HUES48 (cell line): ENCODE data around the gene B4GALT1.

Experiments
- H3K27ac ChIP-seq: one replicate; pipeline ENCODE4 v1.7.0; 2013; ENCODE audit warnings: low read depth, low read length, inconsistent platforms
- H3K27me3 ChIP-seq: 2 replicates; pipeline ENCODE4 v1.6.1; 2013; ENCODE audit warnings: mild to moderate bottlenecking, low read length; ENCODE audit not compliant: control insufficient read depth, insufficient read depth
- H3K36me3 ChIP-seq: 2 replicates; pipeline ENCODE4 v1.6.1; 2013; ENCODE audit warnings: low read length; ENCODE audit not compliant: control insufficient read depth, insufficient read depth
- H3K4me1 ChIP-seq: 2 replicates; pipeline ENCODE4 v1.6.1; 2013; ENCODE audit warnings: mild to moderate bottlenecking, low read length; ENCODE audit not compliant: control insufficient read depth, insufficient read depth
- H3K4me3 ChIP-seq: 2 replicates; pipeline ENCODE4 v1.5.1; 2013; ENCODE audit warnings: mild to moderate bottlenecking, low read depth, low read length
- H3K9ac ChIP-seq: 2 replicates; pipeline ENCODE4 v1.6.1; 2013; ENCODE audit warnings: mild to moderate bottlenecking, low read depth, low read length, moderate library complexity
- H3K9me3 ChIP-seq: 2 replicates; pipeline ENCODE4 v1.6.1; 2013; ENCODE audit warnings: low read length; ENCODE audit not compliant: control insufficient read depth, insufficient read depth

Gene B4GALT1

DNA sequence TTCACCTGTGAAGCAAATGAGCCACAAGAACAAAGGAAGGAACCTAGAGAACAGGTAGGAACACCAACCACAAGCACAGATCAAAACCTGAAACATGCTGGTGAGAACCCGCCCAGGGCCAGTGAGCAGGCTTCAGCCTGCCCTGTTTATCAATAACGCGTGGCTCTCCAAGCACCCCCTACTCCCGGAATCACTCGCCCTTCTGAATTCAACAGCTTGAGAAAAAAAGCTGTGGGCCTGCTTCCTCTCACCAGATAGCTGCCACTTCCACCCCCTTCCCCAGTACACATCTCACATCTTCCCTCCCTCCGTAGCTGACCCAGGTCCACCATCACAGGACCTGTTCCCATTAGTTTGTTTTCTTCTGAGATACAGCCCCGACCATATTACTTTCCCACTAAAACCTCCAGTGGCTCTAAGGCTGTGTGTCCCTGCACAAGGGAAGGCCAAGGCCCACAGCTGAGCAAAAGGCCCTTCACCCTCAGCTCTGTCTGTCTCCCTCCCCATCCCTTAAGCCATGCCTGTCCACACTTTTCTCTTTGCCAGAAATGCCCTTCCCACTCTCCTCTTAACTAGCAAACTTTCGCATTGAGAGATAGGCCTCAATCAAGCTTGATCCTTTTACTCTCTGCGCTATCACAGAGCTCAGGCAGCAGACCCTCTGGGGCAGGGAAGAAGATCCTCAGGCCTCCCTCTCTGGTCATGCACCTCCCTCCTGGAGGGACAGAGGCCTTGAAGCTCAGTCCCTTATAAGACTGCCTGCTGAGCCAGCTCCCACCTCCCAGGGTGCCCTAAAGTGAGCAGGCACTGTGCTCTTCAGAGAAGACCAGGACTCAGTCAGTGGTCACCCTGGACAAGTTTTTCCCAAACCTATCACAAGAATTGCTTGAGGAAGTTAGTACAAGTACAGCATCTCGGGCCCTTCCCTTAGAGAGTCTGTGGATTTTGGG lies 30.1 kb downstream of the B4GALT1 start:
- no peak overlapping the region for H3K27ac ChIP-seq
- no peak overlapping the region for H3K4me3 ChIP-seq
- H3K9me3 ChIP-seq: no peaks in the 10 kb centered on the region
- H3K36me3 ChIP-seq: no peaks in the 10 kb centered on the region
- no peak overlapping the region for H3K9ac ChIP-seq
- H3K27me3 ChIP-seq: no peaks in the 10 kb centered on the region
- H3K4me1 ChIP-seq: 0 out of 2 replicates have a peak, but pooled peaks cover 5% of the 10 kb centered on the region

DNA sequence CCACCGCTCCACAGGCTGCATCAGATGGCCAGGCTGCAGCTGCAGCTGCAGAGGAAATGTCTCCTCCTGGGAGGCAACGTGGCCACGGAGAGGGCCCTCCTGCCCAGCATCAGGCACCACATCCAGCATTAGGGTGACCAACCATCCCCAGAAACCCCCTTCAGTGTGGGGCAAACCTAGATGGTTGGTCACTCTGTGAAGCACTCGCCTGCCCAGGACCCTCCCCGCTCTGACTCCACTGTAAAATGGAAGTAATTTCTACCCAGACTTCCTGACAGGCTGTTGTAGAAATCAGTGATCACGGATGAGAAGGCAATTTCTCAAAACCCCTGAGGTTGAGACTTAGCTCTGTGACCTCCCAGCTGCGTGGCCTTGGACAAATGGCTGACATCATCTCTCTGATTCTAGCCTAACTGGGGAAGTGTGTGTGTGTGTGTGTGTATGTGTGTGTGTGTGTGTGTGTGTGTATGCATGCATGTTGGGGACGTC lies 31.6 kb downstream of the B4GALT1 start:
- no peak overlapping the region for H3K4me3 ChIP-seq
- H3K27me3 ChIP-seq: no peaks in the 10 kb centered on the region
- no peaks in the 10 kb centered on the region for H3K36me3 ChIP-seq
- H3K4me1 ChIP-seq: 0 out of 2 replicates have a peak, but pooled peaks cover under 1% of the 10 kb centered on the region
- H3K27ac ChIP-seq: no peak overlapping the region
- H3K9me3 ChIP-seq: no peaks in the 10 kb centered on the region
- H3K9ac ChIP-seq: no peak overlapping the region

DNA sequence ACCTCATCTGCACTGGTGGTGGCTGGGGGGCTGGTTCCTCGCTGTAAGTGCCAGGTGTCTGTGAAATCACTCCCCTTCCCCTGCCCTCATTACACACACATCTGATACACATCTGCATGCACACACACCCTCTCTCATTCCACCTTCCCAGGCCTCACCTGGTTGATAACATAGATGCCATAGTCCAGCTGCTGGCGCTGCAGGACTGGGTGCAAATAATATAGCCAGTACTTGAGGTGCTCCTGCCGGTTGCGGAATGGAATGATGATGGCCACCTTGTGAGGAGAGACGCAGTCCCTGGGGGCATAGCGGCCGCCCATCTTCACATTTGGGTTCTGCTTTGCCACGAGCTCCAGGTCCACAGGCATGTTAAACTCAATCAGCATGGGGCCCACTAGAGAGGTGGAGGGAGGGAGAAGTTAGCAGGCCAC lies 32.1 kb downstream of the B4GALT1 start:
- Histone ChIP-seq H3K9ac (no peak overlapping the region), H3K36me3 (no peaks in the 10 kb centered on the region), H3K4me1 (no peaks in the 10 kb centered on the region)

DNA sequence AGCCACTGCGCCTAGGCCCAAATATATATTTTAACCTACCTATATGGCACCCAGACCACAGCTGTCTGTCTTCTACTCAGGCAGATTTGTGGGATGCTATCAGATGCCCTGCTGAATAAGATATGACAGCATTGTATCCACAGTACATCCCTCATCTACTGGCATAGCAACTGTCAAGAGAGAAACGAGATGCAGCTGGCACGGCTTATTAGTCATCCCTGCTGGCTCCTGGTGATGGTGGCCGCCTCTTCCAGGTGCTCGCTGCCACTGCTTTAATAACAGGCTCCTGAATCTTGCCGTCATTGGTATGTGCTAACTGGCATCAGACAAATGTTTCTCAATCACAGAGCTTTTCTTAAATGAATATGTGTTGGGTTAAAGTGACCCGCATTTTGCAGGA lies 34.0 kb downstream of the B4GALT1 start:
- Histone ChIP-seq H3K27me3 (no peaks in the 10 kb centered on the region), H3K4me1 (no peaks in the 10 kb centered on the region), H3K36me3 (0 out of 2 replicates have a peak, but pooled peaks cover 2% of the 10 kb centered on the region), H3K27ac (no peak overlapping the region), H3K9me3 (no peaks in the 10 kb centered on the region), H3K9ac (no peak overlapping the region), H3K4me3 (no peak overlapping the region)

More for the DNA sequence above, 32.1 kb downstream of the B4GALT1 start:
- Histone ChIP-seq H3K27me3 (no peaks in the 10 kb centered on the region), H3K4me3 (no peak overlapping the region), H3K27ac (no peak overlapping the region), H3K9me3 (no peaks in the 10 kb centered on the region)

DNA sequence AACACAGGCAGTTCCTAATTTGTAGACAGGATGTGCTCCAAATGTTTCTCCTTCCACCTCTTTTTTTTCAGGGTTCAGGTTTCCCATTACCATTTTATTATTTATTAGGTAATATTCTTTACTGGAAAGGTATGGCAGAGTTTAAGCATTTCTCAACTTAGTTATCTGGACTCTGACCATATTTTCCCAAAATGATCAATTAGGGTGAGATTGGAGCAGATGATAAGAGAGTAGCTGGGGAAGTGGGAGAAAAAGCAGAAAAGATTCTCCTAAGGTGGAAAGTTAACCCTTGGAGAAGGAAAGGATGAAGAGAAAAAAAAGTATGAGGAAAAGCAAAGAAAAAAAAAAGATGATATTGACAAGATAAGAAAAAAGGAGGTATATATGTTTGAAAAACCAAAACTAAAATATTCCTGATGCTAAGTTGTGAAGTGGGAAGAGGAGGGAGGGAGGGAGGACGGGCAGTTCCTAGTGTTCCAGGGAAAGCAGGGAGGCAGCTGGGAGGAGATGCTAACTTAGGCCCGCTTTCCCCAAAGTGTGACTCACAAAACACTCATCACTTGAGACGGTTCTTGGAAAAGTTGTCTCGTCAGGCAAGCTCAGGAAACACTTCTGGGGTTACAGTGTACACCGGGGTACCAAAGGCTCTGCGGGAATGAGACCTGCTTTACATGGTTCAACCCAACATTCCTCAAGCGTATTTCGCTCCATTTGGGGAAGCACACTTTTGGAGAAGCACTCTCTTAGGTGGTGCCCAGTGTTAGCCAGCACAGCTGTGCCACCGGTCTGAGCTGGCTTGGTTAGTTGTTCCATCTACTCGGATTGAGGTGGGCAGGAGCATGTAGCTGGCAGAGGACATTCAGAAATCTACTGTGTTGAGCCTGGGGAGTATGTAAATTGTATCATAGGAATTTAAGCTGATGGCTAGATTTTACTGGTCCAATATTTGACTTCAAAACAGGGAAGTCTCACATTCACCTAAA lies 35.1 kb downstream of the B4GALT1 start:
- Histone ChIP-seq H3K4me1 (no peaks in the 10 kb centered on the region), H3K4me3 (no peak overlapping the region), H3K27ac (no peak overlapping the region), H3K9me3 (no peaks in the 10 kb centered on the region), H3K9ac (no peak overlapping the region), H3K27me3 (no peaks in the 10 kb centered on the region), H3K36me3 (0 out of 2 replicates have a peak, but pooled peaks cover 2% of the 10 kb centered on the region)

DNA sequence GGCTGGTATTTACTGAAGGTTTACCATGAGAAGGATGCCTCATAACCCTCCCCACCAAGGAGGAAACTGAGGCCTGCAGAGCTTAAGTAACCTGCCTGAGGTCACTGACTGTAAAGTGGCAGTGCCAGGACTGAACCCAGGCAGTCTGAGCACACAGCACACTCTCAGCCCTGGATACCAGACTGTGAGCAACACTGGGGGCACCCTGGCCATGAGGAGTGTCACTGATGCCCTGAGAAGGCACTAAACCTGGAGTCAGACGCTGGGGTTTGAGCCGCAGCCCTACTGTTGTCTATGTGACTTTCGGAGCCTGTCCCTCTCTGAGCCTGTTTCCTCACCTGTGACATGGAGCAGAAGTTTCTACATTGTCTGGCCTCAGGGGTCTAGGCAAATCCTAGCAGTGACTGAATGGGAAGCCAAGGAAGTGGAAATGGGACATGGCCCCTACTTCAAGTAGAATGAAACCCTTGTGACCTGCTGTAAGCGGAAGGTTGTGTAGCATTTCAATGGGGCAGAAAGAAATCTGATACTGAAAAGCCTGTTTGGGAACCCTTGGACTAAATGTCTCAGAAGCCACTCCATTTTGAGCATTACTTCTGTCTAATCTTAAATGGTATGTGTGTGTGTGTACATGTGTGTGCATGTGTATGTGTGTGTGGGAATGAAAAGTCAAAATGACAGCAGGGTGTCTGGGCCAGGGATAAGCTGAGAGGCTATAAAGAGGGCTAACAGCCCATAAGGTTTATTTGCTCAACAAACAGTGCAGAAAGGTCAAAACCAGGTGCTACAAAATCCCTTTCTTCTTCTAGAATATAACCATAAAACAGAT lies 36.0 kb downstream of the B4GALT1 start:
- Histone ChIP-seq H3K36me3 (0 out of 2 replicates have a peak, but pooled peaks cover 2% of the 10 kb centered on the region), H3K4me3 (no peak overlapping the region), H3K27me3 (no peaks in the 10 kb centered on the region), H3K4me1 (peaks cover 3% of the 10 kb centered on the region; the same call in 1 of the 2 replicates), H3K9me3 (no peaks in the 10 kb centered on the region), H3K9ac (no peak overlapping the region), H3K27ac (no peak overlapping the region)

DNA sequence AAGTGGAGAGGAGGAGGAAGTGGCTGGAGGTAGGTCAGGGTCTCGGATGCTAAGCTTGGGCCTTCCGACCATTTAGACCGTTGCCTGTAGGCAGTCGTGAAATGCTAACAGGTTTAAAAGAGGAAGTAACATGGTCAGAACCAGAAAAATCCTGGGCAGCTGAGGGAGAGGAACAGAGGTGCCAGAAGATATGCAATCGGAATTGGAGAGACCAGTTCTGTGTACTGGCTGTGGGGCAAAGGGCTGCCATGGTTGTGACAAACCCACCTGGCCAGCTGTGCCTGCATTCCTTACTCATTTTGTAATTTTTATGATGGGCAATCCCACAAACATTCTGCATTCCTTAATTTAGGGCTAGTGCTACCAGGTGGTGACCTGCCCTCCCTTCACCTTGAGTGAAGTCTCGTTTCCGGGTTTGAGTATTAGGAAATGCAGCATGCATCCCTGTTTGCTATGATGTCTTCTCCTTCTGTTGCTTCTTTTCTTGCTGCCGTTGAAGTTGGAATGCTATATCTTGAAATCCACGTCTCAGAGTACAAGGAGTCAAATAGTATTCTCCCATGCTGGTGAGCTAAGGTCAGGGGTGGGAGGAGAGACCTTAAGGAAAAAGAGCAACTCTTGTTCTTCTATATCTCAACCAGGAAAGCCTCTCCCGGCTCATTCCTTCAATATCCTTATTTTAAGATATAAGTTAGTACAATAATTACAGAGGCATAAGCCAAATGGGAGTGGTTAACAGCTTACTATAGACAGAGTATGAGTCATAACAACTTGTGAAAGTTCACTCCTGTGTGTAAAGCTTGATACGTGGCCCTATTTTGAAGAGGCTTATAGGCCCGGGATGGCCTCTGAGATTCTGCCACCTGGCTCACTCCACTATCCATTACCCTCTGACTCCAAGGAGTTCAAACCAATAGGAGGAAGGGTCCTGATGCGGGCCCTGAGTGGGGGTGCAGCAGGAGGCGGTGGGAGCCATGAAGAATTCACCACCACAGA lies 37.0 kb downstream of the B4GALT1 start:
- Histone ChIP-seq H3K27ac (no peak overlapping the region), H3K9me3 (no peaks in the 10 kb centered on the region), H3K9ac (no peak overlapping the region), H3K36me3 (0 out of 2 replicates have a peak, but pooled peaks cover 2% of the 10 kb centered on the region), H3K4me3 (no peak overlapping the region), H3K27me3 (no peaks in the 10 kb centered on the region), H3K4me1 (peaks cover 5% of the 10 kb centered on the region; the same call in 1 of the 2 replicates)

DNA sequence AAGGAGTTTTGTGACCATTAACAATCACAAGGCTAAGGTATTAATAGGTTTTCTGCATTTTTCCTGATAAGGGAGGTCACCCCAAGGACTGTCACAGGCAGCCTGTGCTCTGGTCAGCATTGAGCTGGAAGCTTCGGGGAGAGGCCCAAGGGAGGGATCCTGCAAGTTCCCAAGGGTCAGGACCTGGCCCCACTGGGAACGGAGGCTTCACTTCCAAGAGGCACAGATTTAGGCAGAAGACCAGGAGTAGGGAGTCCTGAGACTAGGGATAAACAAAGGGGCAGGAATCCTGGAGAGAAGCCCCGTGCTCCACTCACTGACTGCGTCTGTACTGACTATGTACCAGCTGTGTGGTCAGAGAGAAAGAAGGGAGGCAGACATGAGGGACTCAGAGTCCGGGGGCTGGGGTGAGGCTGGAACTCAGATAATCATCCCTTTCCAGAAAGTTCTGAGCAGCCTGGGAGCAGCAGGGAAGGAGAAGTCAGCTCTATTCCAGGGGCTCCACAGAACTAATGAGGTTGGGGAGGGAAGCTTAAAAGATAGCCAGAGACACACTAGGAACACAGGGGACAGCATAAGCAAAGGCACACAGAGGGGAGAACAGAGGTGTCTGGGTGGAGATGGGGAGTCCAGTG lies 37.8 kb downstream of the B4GALT1 start:
- 0 out of 2 replicates have a peak, but pooled peaks cover 2% of the 10 kb centered on the region for H3K36me3 ChIP-seq
- no peak overlapping the region for H3K9ac ChIP-seq
- no peak overlapping the region for H3K4me3 ChIP-seq
- peaks cover 5% of the 10 kb centered on the region; the same call in 1 of the 2 replicates for H3K4me1 ChIP-seq
- H3K27me3 ChIP-seq: no peaks in the 10 kb centered on the region
- no peaks in the 10 kb centered on the region for H3K9me3 ChIP-seq
- no peak overlapping the region for H3K27ac ChIP-seq

DNA sequence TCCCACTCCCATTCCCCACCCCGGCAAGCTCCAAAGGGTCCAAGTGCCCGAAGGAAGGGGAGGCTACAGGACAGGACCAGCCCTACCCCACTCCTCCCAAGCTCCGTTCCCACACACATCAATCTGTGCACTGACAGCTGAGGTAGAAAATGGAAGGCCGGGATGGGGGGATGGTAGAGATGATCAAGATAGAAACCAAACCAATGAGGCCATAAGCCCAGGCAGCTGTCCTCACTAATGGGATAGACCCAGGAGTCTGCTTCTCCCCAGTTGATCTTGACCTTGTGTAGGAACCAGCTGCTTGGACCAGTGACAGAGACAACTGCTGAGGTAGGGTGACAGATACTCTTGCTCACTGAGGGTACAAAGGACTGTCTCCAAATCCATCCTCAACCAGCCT lies 38.6 kb downstream of the B4GALT1 start:
- Histone ChIP-seq H3K27me3 (no peaks in the 10 kb centered on the region), H3K9me3 (no peaks in the 10 kb centered on the region), H3K9ac (no peak overlapping the region), H3K27ac (no peak overlapping the region), H3K4me3 (no peak overlapping the region), H3K36me3 (0 out of 2 replicates have a peak, but pooled peaks cover 2% of the 10 kb centered on the region), H3K4me1 (peaks cover 5% of the 10 kb centered on the region; the same call in 1 of the 2 replicates)
